Chondrocyte (in vitro differentiated cells): ENCODE measurements around the gene GNB3. TPM values are rescaled to one million over a fixed set of nuclear protein-coding genes. Genes with fewer than 3 reads are reported as not detected.
A peak's percentile ranks its signal among the peaks of the same experiment; 100 is the strongest.

ENCODE experiments used
- DNase-seq: peaks from one replicate; pipeline ENCODE4 v3.0.0; 2021; ENCODE audit warnings: mixed read lengths, low spot score
- H3K27ac Mint-ChIP-seq: one replicate; pipeline ENCODE4 v1.8.0; 2021; ENCODE audit warnings: mild to moderate bottlenecking, moderate library complexity, mixed read lengths; ENCODE audit not compliant: unreplicated experiment
- H3K27me3 Mint-ChIP-seq: 2 replicates; pipeline ENCODE4 v1.8.0; 2021; ENCODE audit warnings: low read depth, mixed read lengths
- H3K36me3 Mint-ChIP-seq: 2 replicates; pipeline ENCODE4 v1.8.0; 2021; ENCODE audit warnings: low read depth, mixed read lengths
- H3K4me1 Mint-ChIP-seq: 2 replicates; pipeline ENCODE4 v1.8.0; 2021; ENCODE audit warnings: low read depth, mild to moderate bottlenecking, mixed read lengths
- H3K4me3 Mint-ChIP-seq: one replicate; pipeline ENCODE4 v1.8.0; 2021; ENCODE audit warnings: mild to moderate bottlenecking, moderate library complexity, mixed read lengths; ENCODE audit not compliant: unreplicated experiment
- H3K9me3 Mint-ChIP-seq: 2 replicates; pipeline ENCODE4 v1.8.0; 2021; ENCODE audit warnings: low read depth, mixed read lengths
- CTCF ChIP-seq: fragments of 200-600 bp; sonication (generic); IDR thresholded peaks from 2 replicates; pipeline ENCODE4 v1.5.0; 2021; ENCODE audit warnings: antibody characterized with exemption, mild to moderate bottlenecking, moderate library complexity
- total RNA-seq: library from RNA; stranded (reverse); gene quantifications from 3 replicates; pipeline ENCODE4 v1.2.1, GENCODE V29; 2021

The GNB3 gene
- total RNA-seq, 1 donor from 2014 or later, result 10.2 TPM

GRCh38 chr12:6832125-6832524, 8.6 kb upstream of the GNB3 start:
- DNase-seq, result no peak
- H3K27ac Mint-ChIP-seq, result no peak overlapping the region
- no peak for TF ChIP-seq CTCF
- H3K9me3 Mint-ChIP-seq, result no peaks in the 10 kb centered on the region
- H3K4me3 Mint-ChIP-seq, result no peak overlapping the region
- H3K36me3 Mint-ChIP-seq, result peaks cover 28% of the 10 kb centered on the region
- H3K4me1 Mint-ChIP-seq, result peaks cover 26% of the 10 kb centered on the region
- no peaks in the 10 kb centered on the region for H3K27me3 Mint-ChIP-seq

- no peaks in the 10 kb centered on the region for H3K27me3 Mint-ChIP-seq
- no peak overlapping the region for H3K4me3 Mint-ChIP-seq
- no peak for TF ChIP-seq CTCF
- no peaks in the 10 kb centered on the region for H3K9me3 Mint-ChIP-seq
- peaks cover 17% of the 10 kb centered on the region for H3K4me1 Mint-ChIP-seq
- peaks cover 33% of the 10 kb centered on the region for H3K36me3 Mint-ChIP-seq
- no peak for DNase-seq
- peak overlapping the region; percentile 49 for H3K27ac Mint-ChIP-seq
These were observed 7.4 kb upstream of the GNB3 start for GRCh38 chr12:6833189-6833890.

DNA sequence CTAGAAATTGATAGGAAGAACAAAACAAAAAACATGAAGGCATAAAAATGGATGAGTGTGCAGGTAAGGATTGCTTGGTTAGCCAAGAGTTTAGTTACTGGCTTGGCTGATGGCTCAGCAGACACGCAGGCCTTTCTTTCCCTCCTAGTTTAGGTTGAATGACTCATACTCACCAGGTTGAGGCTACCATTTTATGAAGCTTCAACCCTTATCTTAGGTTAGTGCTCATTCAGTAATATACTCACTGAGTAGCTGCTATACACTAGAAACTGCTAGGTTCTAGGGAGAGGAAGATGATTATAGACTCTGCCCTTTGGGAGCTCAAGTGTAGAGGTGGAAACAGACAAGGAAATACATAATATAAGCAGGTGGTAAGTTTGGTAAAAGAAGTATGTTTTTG, 6.5 kb upstream of the GNB3 start:
- Mint-ChIP-seq H3K9me3 (no peaks in the 10 kb centered on the region), H3K36me3 (peaks cover 36% of the 10 kb centered on the region), H3K4me1 (peaks cover 17% of the 10 kb centered on the region), H3K4me3 (no peak overlapping the region), H3K27ac (no peak overlapping the region), H3K27me3 (no peaks in the 10 kb centered on the region)
- no peak for TF ChIP-seq CTCF
- no peak for DNase-seq

DNA sequence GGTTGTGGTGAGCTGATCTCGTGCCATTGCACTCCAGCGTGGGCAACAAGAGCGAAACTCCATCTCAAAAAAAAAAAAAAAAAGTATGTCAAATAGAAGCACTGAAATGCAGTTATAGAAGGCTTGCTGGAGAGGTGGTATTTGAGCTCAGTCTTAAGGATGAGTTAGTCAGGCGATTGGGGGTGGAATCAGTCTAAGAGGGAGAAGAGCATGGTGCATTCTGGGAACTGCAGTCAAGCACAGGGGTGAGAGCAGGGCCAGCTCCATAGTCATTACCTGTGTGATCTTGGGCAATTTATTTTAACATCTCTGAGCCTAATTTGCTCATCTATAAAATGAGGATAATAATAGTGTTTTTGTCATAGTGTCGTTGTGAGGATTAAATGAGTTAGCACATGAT, 5.9 kb upstream of the GNB3 start:
- DNase-seq, result no peak
- H3K27me3 Mint-ChIP-seq, result no peaks in the 10 kb centered on the region
- peaks cover 13% of the 10 kb centered on the region for H3K4me1 Mint-ChIP-seq
- H3K4me3 Mint-ChIP-seq, result no peak overlapping the region
- H3K27ac Mint-ChIP-seq, result no peak overlapping the region
- H3K36me3 Mint-ChIP-seq, result peaks cover 36% of the 10 kb centered on the region
- no peak for TF ChIP-seq CTCF
- no peaks in the 10 kb centered on the region for H3K9me3 Mint-ChIP-seq

- H3K27ac Mint-ChIP-seq, result no peak overlapping the region
- H3K4me3 Mint-ChIP-seq, result no peak overlapping the region
- H3K9me3 Mint-ChIP-seq, result no peaks in the 10 kb centered on the region
- peaks cover 27% of the 10 kb centered on the region for H3K36me3 Mint-ChIP-seq
- H3K27me3 Mint-ChIP-seq, result no peaks in the 10 kb centered on the region
- peaks cover 5% of the 10 kb centered on the region for H3K4me1 Mint-ChIP-seq
- no peak for TF ChIP-seq CTCF
- DNase-seq, result no peak
These were observed 3.9 kb upstream of the GNB3 start for GRCh38 chr12:6836851-6837250.
